ENCODE measurements around the gene MLLT3.
"Not testable (repeated sequence)": the region's sequence is repeated elsewhere in the genome, so short reads cannot be mapped to it uniquely, and the experiment has no call there.

Gene MLLT3

GRCh38 chr9:20603524-20604268, 18.6 kb downstream of the MLLT3 start:
- in situ Hi-C loops (cut with HindIII; ENCODE audit: low sequenced_read_pairs): loop anchor here (25.0 kb wide), 1 partner anchor 591 kb away; no protein-coding TSS in a partner anchor

GRCh38 chr9:20601292-20601691, 21.0 kb downstream of the MLLT3 start:
- in situ Hi-C loops (cut with HindIII; ENCODE audit: low sequenced_read_pairs): loop anchor here (25.0 kb wide), 1 partner anchor 589 kb away; no protein-coding TSS in a partner anchor

- in situ Hi-C loops (cut with HindIII; ENCODE audit: low sequenced_read_pairs): no loop called here
These were observed 23.1 kb downstream of the MLLT3 start for GRCh38 chr9:20599195-20599594.

GRCh38 chr9:20598367-20598766, 23.9 kb downstream of the MLLT3 start:
- in situ Hi-C loops (cut with HindIII; ENCODE audit: low sequenced_read_pairs): no loop called here

GRCh38 chr9:20597862-20598261, 24.4 kb downstream of the MLLT3 start:
- in situ Hi-C loops (cut with HindIII; ENCODE audit: low sequenced_read_pairs): no loop called here

- in situ Hi-C loops (cut with HindIII; ENCODE audit: low sequenced_read_pairs): no loop called here
These were observed 27.7 kb downstream of the MLLT3 start for GRCh38 chr9:20594608-20595007.

GRCh38 chr9:20593537-20593936, 28.8 kb downstream of the MLLT3 start:
- in situ Hi-C loops (cut with HindIII; ENCODE audit: low sequenced_read_pairs): no loop called here

GRCh38 chr9:20593105-20593504, 29.2 kb downstream of the MLLT3 start:
- in situ Hi-C loops (cut with HindIII; ENCODE audit: low sequenced_read_pairs): no loop called here

- in situ Hi-C loops (cut with HindIII; ENCODE audit: low sequenced_read_pairs): no loop called here
These were observed 29.6 kb downstream of the MLLT3 start for GRCh38 chr9:20592673-20593072.

- in situ Hi-C loops (cut with HindIII; ENCODE audit: low sequenced_read_pairs): no loop called here
These were observed 31.1 kb downstream of the MLLT3 start for GRCh38 chr9:20591223-20591622.

- in situ Hi-C loops (cut with HindIII; ENCODE audit: low sequenced_read_pairs): no loop called here
These were observed 37.2 kb downstream of the MLLT3 start for GRCh38 chr9:20584968-20585643.

GRCh38 chr9:20583088-20583487, 39.2 kb downstream of the MLLT3 start:
- in situ Hi-C loops (cut with HindIII; ENCODE audit: low sequenced_read_pairs): not testable (repeated sequence)

- in situ Hi-C loops (cut with HindIII; ENCODE audit: low sequenced_read_pairs): no loop called here
These were observed 40.1 kb downstream of the MLLT3 start for GRCh38 chr9:20582150-20582549.

GRCh38 chr9:20580673-20581072, 41.6 kb downstream of the MLLT3 start:
- in situ Hi-C loops (cut with HindIII; ENCODE audit: low sequenced_read_pairs): no loop called here

- in situ Hi-C loops (cut with HindIII; ENCODE audit: low sequenced_read_pairs): no loop called here
These were observed 42.6 kb downstream of the MLLT3 start for GRCh38 chr9:20579524-20580314.

GRCh38 chr9:20573023-20573422, 49.3 kb downstream of the MLLT3 start:
- in situ Hi-C loops (cut with HindIII; ENCODE audit: low sequenced_read_pairs): no loop called here

GRCh38 chr9:20570756-20571155, 51.5 kb downstream of the MLLT3 start:
- in situ Hi-C loops (cut with HindIII; ENCODE audit: low sequenced_read_pairs): no loop called here

GRCh38 chr9:20570087-20570486, 52.2 kb downstream of the MLLT3 start:
- in situ Hi-C loops (cut with HindIII; ENCODE audit: low sequenced_read_pairs): no loop called here

- in situ Hi-C loops (cut with HindIII; ENCODE audit: low sequenced_read_pairs): no loop called here
These were observed 52.8 kb downstream of the MLLT3 start for GRCh38 chr9:20569525-20569924.

GRCh38 chr9:20568400-20568799, 53.9 kb downstream of the MLLT3 start:
- in situ Hi-C loops (cut with HindIII; ENCODE audit: low sequenced_read_pairs): no loop called here

- in situ Hi-C loops (cut with HindIII; ENCODE audit: low sequenced_read_pairs): no loop called here
These were observed 55.9 kb downstream of the MLLT3 start for GRCh38 chr9:20566401-20566800.

- in situ Hi-C loops (cut with HindIII; ENCODE audit: low sequenced_read_pairs): no loop called here
These were observed 57.6 kb downstream of the MLLT3 start for GRCh38 chr9:20564650-20565049.

All from endothelial cell of hepatic sinusoid (primary cell).